Stomach (tissue), 4 donors: ENCODE data around the gene NPB.

Experiments used
- POLR2AphosphoS5 ChIP-seq, 3 donors: sonication (generic); formaldehyde crosslinking; IDR thresholded peaks; one replicate each; pipeline ENCODE4 v1.6.1; 2016; ENCODE audit warnings: antibody characterized with exemption in 3 of 3
- TF ChIP-seq, protein P1 (sequence below), 7 experiments: fragments of 450-650 bp in 4 of 7; fragments of 200-600 bp in 3 of 7; sonication (generic) in 3 of 7; IDR thresholded peaks; one replicate each; pipeline ENCODE4 v1.5.1; 2016 to 2019; ENCODE audit warnings: antibody characterized with exemption in 7 of 7, control low read depth in 2 of 7, mild to moderate bottlenecking in 1 of 7

DNA sequence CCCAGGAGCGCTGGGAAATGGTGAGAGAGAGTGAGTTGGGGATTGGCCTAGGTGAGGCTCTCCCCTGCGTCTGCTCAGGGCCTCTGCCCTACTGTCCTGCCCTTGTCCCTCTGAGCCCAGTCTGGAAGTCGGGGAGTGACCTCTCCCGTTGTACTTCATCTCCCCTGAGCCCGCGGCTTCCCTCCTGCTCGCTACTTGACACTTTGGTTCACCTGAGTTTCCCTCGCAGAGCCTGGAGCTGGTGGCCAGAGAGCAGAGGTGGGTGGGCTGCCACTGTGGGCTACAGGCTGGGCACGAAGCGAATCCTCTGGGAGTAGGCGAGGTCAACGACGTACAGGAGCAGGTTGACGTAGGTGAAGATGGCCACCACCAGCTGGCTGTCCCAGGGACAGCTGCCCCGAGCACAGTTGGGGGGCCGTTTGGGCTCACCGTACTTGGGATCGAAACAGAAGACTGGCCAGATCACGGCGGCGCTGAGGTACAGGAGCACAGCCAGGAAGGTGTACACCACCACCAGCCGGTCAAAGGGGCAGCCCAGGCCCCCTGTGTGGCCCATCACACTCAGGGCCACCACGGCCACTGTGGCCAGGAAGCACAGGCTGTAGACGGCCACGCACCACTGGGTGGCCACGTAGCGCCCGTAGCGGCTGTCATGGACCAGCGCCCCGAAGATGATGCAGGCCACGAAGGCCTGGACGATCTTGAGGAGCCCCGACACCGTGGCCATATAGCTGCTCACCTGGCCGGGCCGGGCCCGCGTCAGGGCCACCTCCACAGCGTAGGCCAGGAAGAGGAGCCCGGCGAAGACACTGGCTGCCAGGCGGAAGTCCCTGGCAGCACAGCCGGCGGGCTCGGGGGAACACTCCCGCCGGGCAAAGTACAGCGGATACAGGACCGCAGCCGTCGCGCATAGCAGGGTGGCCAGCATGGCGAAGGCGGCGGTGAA, 38.8 kb downstream of the NPB start:
- TF ChIP-seq, protein P1, sequence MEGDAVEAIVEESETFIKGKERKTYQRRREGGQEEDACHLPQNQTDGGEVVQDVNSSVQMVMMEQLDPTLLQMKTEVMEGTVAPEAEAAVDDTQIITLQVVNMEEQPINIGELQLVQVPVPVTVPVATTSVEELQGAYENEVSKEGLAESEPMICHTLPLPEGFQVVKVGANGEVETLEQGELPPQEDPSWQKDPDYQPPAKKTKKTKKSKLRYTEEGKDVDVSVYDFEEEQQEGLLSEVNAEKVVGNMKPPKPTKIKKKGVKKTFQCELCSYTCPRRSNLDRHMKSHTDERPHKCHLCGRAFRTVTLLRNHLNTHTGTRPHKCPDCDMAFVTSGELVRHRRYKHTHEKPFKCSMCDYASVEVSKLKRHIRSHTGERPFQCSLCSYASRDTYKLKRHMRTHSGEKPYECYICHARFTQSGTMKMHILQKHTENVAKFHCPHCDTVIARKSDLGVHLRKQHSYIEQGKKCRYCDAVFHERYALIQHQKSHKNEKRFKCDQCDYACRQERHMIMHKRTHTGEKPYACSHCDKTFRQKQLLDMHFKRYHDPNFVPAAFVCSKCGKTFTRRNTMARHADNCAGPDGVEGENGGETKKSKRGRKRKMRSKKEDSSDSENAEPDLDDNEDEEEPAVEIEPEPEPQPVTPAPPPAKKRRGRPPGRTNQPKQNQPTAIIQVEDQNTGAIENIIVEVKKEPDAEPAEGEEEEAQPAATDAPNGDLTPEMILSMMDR (IDR thresholded peaks at IDR 0.05): no peak
- TF ChIP-seq POLR2AphosphoS5 (IDR thresholded peaks at IDR 0.05): no peak
